ENCODE results near the gene GLDC. TPM values are rescaled to one million over a fixed set of nuclear protein-coding genes. Genes with fewer than 3 reads are reported as not detected.

The GLDC gene
- total RNA-seq, 2 experiments from 2014 or later, result not detected

DNA sequence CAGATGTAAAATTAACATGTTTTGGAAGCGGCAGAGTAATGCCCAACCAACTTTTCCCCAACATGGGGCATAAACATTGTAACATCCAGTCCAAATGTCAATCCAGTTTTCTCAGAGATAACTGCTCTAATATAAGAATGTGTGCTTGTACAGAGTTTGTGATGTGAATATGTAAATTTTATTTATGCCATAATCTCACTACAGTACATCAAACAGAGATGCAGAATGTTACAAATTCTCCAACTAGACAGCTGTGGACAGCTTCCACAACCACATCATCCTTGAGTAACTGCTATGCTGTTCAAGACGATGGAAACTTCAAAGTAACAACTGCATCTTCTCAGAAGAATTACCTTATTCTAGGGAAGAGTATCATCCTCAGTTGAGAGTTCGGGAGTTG, 109.9 kb downstream of the GLDC start:
- ATAC-seq (ENCODE audit: low read depth) (no peak), DNase-seq (no peak)
- H3K27me3 Mint-ChIP-seq, result peaks cover 3% of the 10 kb centered on the region
- no peak overlapping the region for H3K27ac Mint-ChIP-seq
- no peaks in the 10 kb centered on the region for H3K9me3 Mint-ChIP-seq
- no peaks in the 10 kb centered on the region for H3K36me3 Mint-ChIP-seq
- POLR2A ChIA-PET, result no interaction called here
- H3K4me3 Mint-ChIP-seq, result no peak overlapping the region
- no peaks in the 10 kb centered on the region for H3K4me1 Mint-ChIP-seq

DNA sequence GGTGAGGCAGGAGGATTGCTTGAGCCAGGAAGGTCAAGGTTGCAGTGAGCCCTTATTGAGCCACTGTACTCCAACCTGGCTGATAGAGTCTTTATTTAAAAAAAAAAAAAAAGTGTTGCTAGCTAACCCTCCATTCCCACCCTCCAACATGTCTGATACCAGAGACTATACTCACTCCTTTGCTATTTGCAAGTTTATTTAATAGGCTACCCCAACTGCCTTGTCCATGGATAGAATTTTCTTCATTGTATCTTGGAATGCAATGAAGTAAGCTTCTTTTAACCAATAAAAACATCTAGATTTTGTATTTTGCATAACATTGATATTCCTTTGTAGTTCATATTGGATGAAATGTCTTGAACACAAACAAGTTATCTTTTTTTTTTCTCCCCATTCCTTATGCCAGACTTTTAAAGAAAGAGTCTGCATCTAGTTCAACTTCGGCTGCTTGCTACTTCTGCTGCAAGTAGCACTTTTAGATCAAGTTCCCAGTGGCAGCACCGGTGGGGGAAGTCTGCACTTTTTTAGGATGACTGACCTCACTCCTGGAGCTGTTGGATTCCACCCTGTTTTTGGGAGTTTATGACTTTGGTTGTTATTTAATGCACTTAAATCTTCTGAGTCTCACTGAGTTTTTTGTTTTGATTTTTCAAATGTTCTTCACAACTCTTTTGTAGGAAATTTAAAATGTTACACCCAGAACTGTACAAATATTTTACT, 120.0 kb downstream of the GLDC start:
- POLR2A ChIA-PET, result no interaction called here

DNA sequence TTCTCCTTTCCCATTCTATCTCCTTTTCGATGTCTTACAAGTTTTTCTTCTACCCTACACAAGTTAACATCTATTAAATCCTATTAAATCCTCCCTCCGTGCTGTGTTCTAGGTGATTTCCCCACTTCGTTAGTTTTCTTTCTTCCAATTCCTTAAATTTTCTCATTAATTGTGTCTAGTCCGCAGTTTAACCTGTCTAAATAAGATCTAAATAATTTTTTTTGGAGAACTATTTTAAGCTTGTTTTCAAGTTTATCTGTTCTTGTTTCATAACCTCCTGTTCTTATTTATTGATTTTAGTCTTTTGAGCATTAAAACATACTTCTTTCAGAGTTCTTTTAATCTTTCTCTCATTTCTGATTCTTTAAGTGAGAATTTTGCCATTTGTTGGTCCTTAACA, 123.3 kb downstream of the GLDC start:
- POLR2A ChIA-PET, result no interaction called here
- no peak for DNase-seq
- Mint-ChIP-seq H3K36me3 (peaks cover 27% of the 10 kb centered on the region), H3K4me1 (no peaks in the 10 kb centered on the region), H3K27ac (no peak overlapping the region), H3K9me3 (peaks cover 13% of the 10 kb centered on the region), H3K4me3 (no peak overlapping the region), H3K27me3 (no peaks in the 10 kb centered on the region)
- no peak for ATAC-seq (ENCODE audit: low read depth)

More for the DNA sequence above, 120.0 kb downstream of the GLDC start:
- ATAC-seq (ENCODE audit: low read depth), result no peak
- Mint-ChIP-seq H3K9me3 (peaks cover 10% of the 10 kb centered on the region), H3K27me3 (no peaks in the 10 kb centered on the region), H3K27ac (no peak overlapping the region), H3K4me1 (no peaks in the 10 kb centered on the region), H3K36me3 (peaks cover 16% of the 10 kb centered on the region), H3K4me3 (no peak overlapping the region)
- DNase-seq, result no peak

DNA sequence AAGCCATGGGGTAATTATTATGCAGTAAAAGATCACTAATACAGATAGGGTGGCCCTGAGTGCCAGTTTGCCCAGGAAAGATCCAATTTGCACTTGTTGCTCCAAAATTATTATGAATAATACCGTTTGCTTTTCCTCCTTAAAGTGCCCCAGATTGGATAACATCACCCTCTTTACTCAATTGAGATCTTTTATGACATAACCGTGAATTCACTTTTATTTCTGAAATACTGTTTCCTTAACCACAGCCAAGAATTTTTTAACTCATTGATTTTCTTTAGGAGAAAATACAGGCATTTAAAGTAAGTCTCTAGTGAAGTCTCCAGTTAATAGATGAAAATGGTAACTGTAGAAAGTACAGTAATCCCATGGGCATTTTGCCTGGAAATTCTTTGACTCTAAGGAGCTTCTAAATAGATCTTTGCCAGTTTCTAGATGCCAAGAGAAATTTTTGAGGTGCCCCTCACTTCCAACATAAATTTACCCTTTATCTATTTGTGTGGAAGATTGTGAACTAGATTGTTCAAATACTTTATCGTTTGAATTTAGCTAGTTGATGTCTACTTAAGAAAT, 133.4 kb downstream of the GLDC start:
- Mint-ChIP-seq H3K36me3 (peaks cover 34% of the 10 kb centered on the region), H3K27me3 (no peaks in the 10 kb centered on the region), H3K27ac (no peak overlapping the region), H3K9me3 (peaks cover 3% of the 10 kb centered on the region), H3K4me1 (peaks cover 5% of the 10 kb centered on the region), H3K4me3 (no peak overlapping the region)
- ATAC-seq (ENCODE audit: low read depth) (no peak), DNase-seq (no peak)
- POLR2A ChIA-PET, result no interaction called here

DNA sequence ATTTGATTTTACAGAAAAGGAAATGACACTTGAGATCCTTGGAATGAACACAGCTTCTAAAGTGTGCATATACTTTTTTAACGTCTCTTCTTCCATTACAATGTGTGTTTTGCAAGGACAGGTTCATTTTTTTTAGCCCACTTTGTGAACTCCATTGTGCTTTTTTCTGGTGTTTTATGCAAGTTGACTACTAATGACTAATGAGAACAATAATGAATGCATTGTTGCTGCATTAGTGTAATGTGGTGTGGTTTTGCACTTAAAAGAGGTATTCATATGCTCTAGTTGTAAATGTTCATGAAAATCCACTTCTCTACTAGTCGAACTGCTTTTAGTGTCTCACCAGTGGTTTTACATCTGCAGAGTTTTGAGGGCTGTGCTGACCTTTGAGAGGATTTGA, 139.0 kb downstream of the GLDC start:
- DNase-seq (no peak), ATAC-seq (ENCODE audit: low read depth) (no peak)
- Mint-ChIP-seq H3K27ac (no peak overlapping the region), H3K4me1 (peaks cover 5% of the 10 kb centered on the region), H3K36me3 (peaks cover 45% of the 10 kb centered on the region), H3K9me3 (no peaks in the 10 kb centered on the region), H3K4me3 (no peak overlapping the region), H3K27me3 (no peaks in the 10 kb centered on the region)
- POLR2A ChIA-PET, result no interaction called here

DNA sequence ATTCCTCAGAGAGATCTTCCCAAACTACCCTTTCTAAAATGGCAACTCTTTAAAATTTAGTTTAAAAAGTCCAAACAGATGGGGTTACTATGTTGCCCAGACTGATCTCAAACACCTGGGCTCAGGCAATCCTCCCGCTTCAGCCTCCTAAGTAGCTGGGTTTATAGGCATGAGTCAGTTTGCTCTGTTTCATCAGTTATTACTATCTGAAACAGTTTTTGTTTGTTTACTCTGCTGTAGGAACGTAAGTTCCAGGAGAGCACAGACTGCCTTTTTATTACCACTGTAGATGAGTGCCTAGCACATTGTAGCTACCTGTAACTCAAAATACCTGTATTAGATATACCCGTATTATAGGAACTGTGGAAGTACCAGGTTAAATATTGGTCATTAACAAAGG, 143.1 kb downstream of the GLDC start:
- H3K4me1 Mint-ChIP-seq, result no peaks in the 10 kb centered on the region
- DNase-seq, result no peak
- peaks cover 34% of the 10 kb centered on the region for H3K36me3 Mint-ChIP-seq
- ATAC-seq (ENCODE audit: low read depth), result no peak
- no peak overlapping the region for H3K4me3 Mint-ChIP-seq
- H3K27ac Mint-ChIP-seq, result no peak overlapping the region
- no peaks in the 10 kb centered on the region for H3K27me3 Mint-ChIP-seq
- POLR2A ChIA-PET, result no interaction called here
- no peaks in the 10 kb centered on the region for H3K9me3 Mint-ChIP-seq

DNA sequence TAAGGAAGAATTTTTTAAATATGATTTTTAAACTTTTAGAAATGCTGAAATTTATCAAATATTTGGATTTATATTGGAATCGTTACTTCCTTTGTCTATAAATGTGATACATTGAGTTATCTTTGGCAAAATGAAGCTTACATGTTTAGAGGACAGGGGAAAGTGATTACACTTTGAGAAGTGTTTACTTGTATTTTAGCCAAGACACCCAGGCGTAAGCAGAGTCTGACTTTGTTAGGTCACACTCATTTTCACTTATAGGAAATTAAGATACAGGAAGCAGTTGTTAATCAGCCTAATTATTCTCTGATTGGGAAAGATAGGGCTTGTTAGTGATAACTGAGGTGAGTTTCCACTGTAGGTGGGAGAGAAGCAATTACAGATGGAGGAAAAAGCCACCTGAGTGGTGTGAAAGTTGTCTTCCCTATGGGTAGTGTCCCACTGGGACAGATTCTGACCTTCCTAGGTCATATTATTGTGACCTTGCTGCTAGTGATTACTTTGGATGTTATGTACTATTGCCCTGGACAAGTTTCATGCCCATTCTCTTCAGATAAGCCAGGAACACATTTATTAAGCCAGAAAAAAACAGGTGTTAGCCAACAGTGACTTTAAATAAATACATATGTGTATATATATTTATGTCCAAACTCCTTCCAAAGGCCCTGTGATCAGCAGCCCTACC, 143.9 kb downstream of the GLDC start:
- POLR2A ChIA-PET, result no interaction called here
- Mint-ChIP-seq H3K27ac (no peak overlapping the region), H3K4me3 (no peak overlapping the region), H3K36me3 (peaks cover 35% of the 10 kb centered on the region), H3K4me1 (no peaks in the 10 kb centered on the region), H3K27me3 (no peaks in the 10 kb centered on the region), H3K9me3 (no peaks in the 10 kb centered on the region)
- DNase-seq (no peak), ATAC-seq (ENCODE audit: low read depth) (no peak)

DNA sequence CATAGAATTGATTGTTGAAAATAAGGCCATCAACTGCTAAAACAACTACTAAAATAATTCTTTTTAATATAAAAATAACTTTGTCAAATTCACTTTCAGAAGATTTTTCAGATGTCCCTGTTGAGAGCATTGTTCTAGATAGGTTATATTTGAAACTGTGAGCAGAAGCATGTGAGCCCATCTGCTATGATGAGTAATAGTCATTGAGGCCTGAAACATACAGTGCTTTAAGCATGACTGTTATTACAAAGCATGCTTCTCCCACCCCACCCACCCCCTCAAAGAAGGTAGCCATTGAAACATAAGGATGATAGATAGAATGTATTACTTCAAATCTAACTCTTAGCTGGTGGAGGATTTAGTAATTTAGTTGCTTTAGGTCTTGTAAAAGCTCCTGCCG, 146.5 kb downstream of the GLDC start:
- no peak overlapping the region for H3K4me3 Mint-ChIP-seq
- no peaks in the 10 kb centered on the region for H3K9me3 Mint-ChIP-seq
- DNase-seq (no peak), ATAC-seq (ENCODE audit: low read depth) (no peak)
- H3K27ac Mint-ChIP-seq, result peak overlapping the region; percentile 66
- H3K27me3 Mint-ChIP-seq, result no peaks in the 10 kb centered on the region
- H3K4me1 Mint-ChIP-seq, result no peaks in the 10 kb centered on the region
- peaks cover 22% of the 10 kb centered on the region for H3K36me3 Mint-ChIP-seq
- POLR2A ChIA-PET, result no interaction called here

DNA sequence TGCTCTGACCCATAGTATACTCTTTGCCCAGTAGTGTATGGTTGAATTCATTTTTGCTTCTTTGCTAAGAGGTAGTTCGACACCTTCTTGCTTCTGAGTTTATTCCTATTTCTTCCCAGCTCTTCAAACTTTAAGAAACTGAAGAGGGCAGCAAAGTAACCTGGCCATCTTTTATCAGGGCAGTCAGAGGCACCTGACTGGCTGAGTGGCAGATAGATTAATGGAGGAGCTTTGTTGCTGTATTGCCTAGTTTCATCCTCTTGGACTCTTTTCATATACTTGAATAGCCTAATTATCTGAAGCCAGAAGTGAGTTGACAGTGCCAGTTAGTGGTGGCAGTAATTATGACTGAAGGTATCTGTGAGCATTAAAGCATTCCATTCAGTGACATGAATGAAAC, 150.1 kb downstream of the GLDC start:
- H3K27me3 Mint-ChIP-seq, result no peaks in the 10 kb centered on the region
- peaks cover 2% of the 10 kb centered on the region for H3K4me1 Mint-ChIP-seq
- no peak overlapping the region for H3K27ac Mint-ChIP-seq
- POLR2A ChIA-PET, result no interaction called here
- peaks cover 26% of the 10 kb centered on the region for H3K36me3 Mint-ChIP-seq
- ATAC-seq (ENCODE audit: low read depth), result no peak
- no peak for DNase-seq
- H3K9me3 Mint-ChIP-seq, result no peaks in the 10 kb centered on the region
- no peak overlapping the region for H3K4me3 Mint-ChIP-seq

DNA sequence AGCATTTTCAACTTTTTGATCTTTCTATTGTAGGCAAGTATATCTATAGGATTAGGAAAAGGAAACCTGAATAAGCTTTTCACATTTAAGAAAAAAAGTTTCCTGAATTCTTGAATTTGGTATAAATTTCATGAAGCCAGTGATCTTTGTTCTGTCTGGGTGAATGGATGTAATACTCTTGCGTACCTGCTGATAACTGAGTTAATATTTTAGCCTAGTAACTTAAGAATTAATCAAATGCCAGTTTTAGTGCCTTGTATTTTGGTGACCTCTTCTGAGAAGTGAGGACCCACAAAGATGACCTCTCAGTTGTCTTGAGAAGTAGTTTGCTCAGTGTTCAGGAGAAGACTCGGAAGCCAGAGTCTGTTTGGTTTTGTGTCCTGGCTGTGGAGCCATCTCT, 154.7 kb downstream of the GLDC start:
- Mint-ChIP-seq H3K27me3 (no peaks in the 10 kb centered on the region), H3K36me3 (peaks cover 16% of the 10 kb centered on the region), H3K9me3 (no peaks in the 10 kb centered on the region), H3K4me3 (no peak overlapping the region), H3K4me1 (peaks cover 2% of the 10 kb centered on the region), H3K27ac (no peak overlapping the region)
- DNase-seq, result no peak
- POLR2A ChIA-PET, result no interaction called here
- ATAC-seq (ENCODE audit: low read depth), result no peak

DNA sequence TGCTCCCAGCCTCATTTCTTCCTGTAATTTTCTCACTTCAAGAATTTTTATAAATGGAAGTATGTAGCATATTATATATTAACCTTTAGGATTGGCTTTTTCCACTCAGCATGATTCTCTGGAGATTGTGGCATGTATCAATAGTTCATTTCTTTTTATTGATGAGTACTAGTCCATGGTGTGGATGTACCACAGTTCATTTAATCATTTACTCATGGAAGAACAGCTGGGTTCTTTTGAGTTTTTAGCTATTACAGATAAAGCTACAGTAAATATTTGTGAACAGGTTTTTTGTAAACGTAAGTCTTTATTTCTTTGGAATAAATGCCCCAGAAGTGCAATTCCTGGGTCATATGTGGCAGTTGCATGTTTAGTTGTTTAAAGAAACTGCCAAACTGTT, 156.4 kb downstream of the GLDC start:
- H3K27me3 Mint-ChIP-seq, result no peaks in the 10 kb centered on the region
- POLR2A ChIA-PET, result no interaction called here
- no peak for ATAC-seq (ENCODE audit: low read depth)
- no peak for DNase-seq
- no peaks in the 10 kb centered on the region for H3K9me3 Mint-ChIP-seq
- H3K4me1 Mint-ChIP-seq, result peaks cover 2% of the 10 kb centered on the region
- no peak overlapping the region for H3K4me3 Mint-ChIP-seq
- H3K27ac Mint-ChIP-seq, result no peak overlapping the region
- H3K36me3 Mint-ChIP-seq, result peaks cover 18% of the 10 kb centered on the region

DNA sequence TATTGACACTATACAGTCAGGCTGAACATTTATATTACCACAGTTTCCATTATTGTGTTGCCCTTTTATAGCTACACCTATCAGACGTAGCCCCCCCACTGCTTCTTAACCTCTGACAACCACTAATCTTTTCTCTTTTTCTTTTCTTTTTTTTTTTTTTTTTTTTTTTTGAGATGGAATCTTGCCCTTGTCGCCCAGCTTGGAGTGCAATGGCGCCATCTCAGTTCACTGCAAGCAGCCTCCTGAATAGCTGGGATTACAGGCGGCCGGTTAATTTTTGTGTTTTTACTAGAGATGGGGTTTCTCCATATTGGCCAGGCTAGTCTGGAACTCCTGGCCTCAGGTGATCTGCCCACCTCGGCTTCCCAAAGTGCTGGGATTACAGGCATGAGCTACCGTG, 157.1 kb downstream of the GLDC start:
- ATAC-seq (ENCODE audit: low read depth) (no peak), DNase-seq (no peak)
- Mint-ChIP-seq H3K4me1 (no peaks in the 10 kb centered on the region), H3K36me3 (peaks cover 16% of the 10 kb centered on the region), H3K27ac (no peak overlapping the region), H3K9me3 (no peaks in the 10 kb centered on the region), H3K27me3 (no peaks in the 10 kb centered on the region), H3K4me3 (no peak overlapping the region)
- POLR2A ChIA-PET, result interaction anchor here (1.0 kb wide), 1 partner anchor 63 kb away, joined by 5 read pairs; no protein-coding TSS in a partner anchor

DNA sequence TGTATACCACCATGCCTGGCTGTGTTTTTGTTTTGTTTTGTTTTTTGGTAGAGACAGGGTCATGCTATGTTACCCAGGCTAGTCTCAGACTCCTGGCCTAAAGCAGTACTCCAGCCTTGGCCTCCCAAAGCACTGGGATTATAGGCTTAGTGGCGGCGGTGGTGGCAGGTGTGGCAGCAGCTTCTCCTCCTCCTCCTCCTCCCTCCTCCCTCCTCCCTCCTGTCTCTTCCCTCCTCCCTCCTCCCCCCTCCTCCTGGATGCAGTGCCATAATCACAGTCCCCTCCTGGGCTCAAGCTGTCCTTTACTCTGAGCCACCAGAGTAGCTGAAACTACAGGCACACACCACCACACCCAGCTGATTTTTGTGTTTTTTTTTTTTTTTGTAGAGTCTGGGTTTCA, 161.3 kb downstream of the GLDC start:
- Mint-ChIP-seq H3K4me1 (no peaks in the 10 kb centered on the region), H3K4me3 (no peak overlapping the region), H3K36me3 (peaks cover 16% of the 10 kb centered on the region), H3K9me3 (no peaks in the 10 kb centered on the region), H3K27me3 (no peaks in the 10 kb centered on the region), H3K27ac (no peak overlapping the region)
- DNase-seq (no peak), ATAC-seq (ENCODE audit: low read depth) (no peak)
- POLR2A ChIA-PET, result no interaction called here
